DMS114 treated with DMSO at 0.1 percent for 48 hours (cell line): ENCODE measurements around the gene PCDHAC2.
A peak's percentile ranks its signal among the peaks of the same experiment; 100 is the strongest.

Experiments
- DNase-seq: peaks from one replicate; lab custom pipeline; 2025; ENCODE audit not compliant: unreplicated experiment; lab: John Stamatoyannopoulos, UW

The PCDHAC2 gene

GRCh38 chr5:140966293-140967225, at the start of gene PCDHAC2:
Gene PCDHAC2 (plus strand): TSS chr5:140966476. CDS start chr5:140966767, 291 bp downstream.
- peak; percentile 67 for DNase-seq

- no peak for DNase-seq
Observed at GRCh38 chr5:140923601-140924000, 42.7 kb upstream of the PCDHAC2 start.

DNA sequence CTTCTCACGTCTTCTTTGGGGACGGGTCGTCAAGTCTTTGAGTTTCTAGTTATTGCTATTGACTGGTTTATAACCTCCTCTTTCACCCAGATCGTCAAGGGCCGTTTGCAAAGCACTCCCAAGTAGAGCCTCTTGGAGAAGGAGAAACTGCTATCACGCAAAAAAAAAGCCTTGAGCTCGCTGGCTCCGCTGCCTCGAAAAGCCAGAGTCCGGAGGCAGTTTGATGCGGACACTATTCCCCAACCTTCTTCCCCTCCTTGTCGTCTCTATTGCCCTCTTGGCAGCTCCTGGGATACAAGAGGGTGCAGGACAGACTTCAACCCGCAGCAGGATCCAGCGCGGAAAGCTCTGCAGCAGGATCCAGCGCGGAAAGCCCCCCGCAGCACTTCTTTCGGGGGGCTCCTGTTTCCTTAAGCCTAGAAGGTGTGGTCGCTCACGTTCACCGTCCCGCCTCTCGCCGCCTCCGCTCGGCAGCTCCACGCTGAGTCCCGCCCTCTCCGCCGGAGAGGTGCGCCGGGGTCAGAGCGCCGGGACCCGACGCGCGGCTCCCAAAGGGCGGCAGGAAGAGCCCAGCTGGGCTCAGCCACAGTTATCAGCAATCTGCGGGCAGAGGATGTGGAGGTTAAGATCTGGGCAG, 40.4 kb upstream of the PCDHAC2 start, which contains the start of gene PCDHAC1:
TSS of gene PCDHAC1 (plus strand) at position 494 of the 637 bp plus-strand sequence. CDS start 594 bp downstream, outside the sequence.
- no peak for DNase-seq

DNA sequence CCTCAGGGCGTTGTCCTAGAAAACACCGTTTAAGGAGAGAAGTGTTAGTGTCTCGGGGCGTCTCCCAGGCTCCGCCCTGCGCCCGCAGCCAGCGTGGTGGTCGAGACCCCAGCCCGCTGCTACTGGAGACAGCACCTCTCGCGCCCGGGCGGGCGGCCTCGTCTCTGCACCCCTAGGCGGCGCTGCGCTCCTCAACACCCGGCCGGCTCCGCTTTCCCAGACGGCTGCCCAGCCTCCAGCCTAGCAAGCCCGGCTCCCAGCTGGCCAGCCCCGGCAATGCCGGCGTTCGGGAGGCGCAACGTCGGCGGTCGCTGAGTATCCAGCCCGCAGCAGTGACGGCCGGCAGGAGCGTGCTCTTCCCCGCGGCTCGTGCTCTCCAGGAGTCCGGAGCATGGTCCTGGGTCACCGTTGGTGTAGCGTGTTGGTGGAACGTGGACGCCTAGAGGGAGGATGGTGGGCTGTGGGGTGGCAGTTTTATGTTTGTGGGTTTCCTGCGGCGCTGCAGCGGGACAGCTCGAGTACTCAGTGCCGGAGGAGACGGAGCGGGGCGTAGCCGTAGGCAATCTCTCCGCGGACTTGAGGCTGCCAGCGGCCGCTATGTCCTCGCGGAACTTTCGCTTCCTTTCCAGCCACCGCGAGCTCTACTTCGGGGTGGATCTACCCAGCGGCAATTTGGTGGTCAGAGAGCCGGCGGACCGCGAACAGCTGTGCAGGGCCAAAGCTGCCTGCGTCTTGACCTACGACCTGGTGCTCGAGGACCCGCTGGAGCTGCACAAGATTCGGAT, 39.6 kb upstream of the PCDHAC2 start:
- peak; percentile 84 for DNase-seq

DNA sequence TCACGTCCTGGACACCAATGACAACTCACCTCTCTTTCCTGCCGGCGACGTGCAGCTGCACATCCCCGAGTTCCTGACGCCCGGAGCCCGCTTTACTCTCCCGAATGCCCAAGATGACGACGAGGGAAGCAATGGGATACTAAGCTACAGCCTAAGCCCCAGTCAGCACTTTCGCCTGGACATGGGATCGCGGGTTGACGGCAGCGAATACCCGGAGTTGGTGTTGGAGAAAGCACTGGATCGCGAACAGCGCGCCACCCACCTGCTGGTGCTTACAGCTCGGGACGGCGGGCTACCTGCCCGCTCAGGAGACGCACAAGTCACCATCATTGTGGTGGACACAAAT, 39.1 kb upstream of the PCDHAC2 start:
- no peak for DNase-seq

DNA sequence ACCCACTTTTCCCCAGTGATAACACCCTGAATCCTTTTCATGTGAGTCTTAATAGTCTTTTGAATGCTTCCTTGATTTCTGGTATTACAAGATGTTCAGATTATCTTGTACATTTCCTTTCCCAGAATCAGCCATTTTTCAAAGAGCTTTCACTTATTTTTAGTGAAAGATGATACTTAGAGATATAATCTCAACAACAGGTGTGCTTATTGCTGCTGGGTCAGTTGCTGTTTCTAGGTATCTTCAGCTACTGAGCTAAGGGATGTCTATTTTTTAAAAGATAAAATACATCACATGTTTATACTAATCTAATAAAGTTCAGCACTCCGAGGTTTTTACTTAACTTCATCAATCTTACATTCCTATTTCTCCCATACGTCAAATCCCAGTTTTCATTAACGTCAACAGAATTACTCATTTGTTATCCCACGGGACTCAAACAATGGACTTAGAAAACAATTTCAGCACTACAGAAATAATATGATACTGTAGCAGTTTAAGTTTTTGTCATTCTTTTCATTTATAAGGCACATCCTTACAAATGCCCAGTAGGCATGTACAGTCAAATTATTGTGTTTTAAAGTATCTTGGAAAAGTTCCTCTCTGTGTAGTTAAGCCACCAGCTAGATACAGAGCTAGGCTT, 31.2 kb upstream of the PCDHAC2 start:
- DNase-seq, result no peak

- no peak for DNase-seq
Observed at GRCh38 chr5:140946578-140946977, 19.7 kb upstream of the PCDHAC2 start.

DNA sequence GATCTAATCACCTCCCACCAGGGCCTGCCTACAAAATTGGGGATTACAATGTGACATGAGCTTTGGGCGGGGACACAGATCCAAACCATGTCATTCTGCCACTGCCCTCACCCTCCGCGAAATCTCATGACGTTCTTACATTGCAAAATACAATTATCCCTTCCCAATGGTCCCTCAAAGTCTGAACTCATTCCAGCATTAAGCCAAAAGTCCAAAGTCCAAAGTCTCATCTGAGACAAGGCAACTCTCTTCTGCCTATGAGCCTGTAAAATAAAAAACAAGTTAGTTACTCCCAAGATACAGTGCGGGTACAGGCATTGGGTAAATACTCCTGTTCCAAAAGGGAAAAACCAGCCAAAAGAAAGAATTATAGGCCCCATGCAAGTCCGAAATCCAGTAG, 14.6 kb upstream of the PCDHAC2 start:
- no peak for DNase-seq

- DNase-seq, result no peak
Observed at GRCh38 chr5:140953234-140953633, 13.0 kb upstream of the PCDHAC2 start.

DNA sequence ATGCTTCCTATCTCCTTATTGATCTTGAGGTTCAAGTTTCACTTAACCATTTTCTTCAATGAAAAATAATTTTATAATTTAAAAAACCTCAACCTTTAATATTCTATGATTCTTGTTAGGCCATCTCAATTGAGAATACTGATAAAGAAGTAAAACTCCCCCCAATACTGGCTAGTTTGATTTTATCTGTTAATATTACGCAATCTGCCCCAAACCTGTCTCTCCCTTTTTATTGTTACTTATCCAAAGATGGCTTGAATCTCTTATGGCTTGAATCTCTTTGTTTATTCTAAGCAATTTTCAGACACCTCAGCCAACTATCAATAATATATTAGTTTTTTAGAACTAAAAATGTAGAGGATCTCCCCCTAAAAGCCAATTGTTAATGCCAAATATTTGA, 4.1 kb upstream of the PCDHAC2 start:
- DNase-seq, result no peak

GRCh38 chr5:140964356-140964755, 1.9 kb upstream of the PCDHAC2 start:
- no peak for DNase-seq

- DNase-seq, result no peak
Observed at GRCh38 chr5:140965905-140966292, 377 bp upstream of the PCDHAC2 start.

DNA sequence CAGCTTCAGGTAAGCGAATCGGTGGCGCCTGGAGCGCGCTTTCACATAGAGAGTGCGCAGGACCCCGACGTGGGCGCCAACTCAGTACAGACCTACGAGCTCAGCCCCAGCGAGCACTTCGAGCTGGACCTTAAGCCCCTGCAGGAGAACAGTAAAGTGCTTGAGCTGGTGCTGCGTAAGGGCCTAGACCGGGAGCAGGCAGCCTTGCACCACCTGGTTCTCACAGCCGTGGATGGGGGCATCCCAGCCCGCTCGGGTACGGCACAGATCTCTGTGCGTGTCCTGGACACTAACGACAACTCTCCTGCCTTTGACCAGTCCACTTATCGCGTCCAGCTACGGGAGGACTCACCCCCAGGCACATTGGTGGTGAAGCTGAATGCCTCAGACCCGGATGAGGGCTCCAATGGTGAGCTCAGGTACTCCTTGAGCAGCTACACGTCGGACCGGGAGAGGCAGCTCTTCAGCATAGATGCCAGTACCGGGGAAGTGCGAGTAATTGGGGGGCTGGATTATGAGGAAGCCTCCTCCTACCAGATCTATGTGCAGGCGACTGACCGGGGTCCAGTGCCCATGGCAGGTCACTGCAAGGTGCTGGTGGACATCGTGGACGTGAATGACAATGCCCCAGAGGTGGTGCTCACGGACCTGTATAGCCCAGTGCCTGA, 1.1 kb downstream of the PCDHAC2 start:
- no peak for DNase-seq

- DNase-seq, result no peak
Observed at GRCh38 chr5:140969880-140970279, 3.6 kb downstream of the PCDHAC2 start.

DNA sequence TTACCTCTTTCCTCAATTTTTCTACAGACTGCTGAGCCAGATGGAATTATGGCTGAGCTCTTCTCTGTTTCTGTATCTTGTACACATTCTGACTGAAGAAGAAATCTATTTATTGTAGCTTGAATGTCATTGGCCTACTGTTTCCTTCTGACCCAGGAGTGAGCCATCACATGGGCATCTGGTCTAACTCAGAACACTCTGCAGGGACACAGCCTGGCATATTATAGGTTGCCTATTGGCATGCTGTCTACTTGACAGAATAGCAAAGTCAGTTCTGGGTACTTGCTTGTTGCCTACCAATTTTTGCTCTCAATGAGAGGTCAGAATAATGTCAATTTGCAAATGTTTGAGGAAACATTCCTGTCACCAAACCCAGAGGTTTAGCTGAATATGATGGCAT, 7.3 kb downstream of the PCDHAC2 start:
- DNase-seq, result no peak

GRCh38 chr5:140977003-140977402, 10.7 kb downstream of the PCDHAC2 start:
- DNase-seq, result no peak

GRCh38 chr5:140978260-140978659, 12.0 kb downstream of the PCDHAC2 start:
- DNase-seq, result no peak

GRCh38 chr5:140978983-140979382, 12.7 kb downstream of the PCDHAC2 start:
- DNase-seq, result no peak

DNA sequence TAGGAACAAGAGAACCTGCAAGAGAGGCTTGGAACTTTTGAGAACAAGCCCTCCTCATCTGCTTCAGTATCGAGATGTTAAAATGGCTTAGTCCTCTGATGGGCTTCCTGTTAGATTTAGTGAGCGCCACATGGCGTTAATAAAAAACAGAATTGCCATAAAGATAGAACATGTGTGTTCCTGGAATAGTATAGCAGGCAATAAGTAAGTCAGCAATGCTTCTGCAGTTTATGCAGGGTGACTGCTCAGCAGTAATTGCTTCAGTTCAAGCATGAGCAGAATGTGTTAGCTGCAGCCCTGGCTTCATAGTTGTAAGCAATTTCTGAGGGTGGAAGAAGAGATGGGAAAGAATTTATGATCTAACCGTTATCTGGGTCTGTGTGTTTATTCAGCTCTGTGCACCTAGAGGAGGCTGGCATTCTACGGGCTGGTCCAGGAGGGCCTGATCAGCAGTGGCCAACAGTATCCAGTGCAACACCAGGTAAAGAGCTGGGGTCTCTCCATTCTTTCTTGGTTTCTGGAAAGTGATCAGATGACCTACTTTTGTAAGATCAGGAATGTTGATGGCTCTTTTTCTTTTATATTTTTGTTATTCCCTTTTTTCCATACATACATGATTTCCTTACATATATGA, 15.9 kb downstream of the PCDHAC2 start:
- DNase-seq, result no peak

- no peak for DNase-seq
Observed at GRCh38 chr5:140986117-140986521, 19.8 kb downstream of the PCDHAC2 start.
